ENCODE results near the gene MAP2K1. TPM values are rescaled to one million over a fixed set of nuclear protein-coding genes. Genes with fewer than 3 reads are reported as not detected.

MAP2K1 gene
- total RNA-seq, 1 donor from 2014 or later = 84.3 TPM

- TF ChIP-seq CTCF (conservative IDR thresholded peaks at IDR 0.05; ENCODE audit: low read depth, low read length) = no peak
- no peak for DNase-seq (ENCODE audit: low read depth)
Measured at GRCh38 chr15:66486887-66487286, 100.2 kb downstream of the MAP2K1 start.

GRCh38 chr15:66488525-66488924 is 101.8 kb downstream of the MAP2K1 start:
- H3K4me3 ChIP-seq (ENCODE audit: low read depth, low read length) = no peak overlapping the region
- DNase-seq (ENCODE audit: low read depth) = no peak
- no peak for TF ChIP-seq CTCF (conservative IDR thresholded peaks at IDR 0.05; ENCODE audit: low read depth, low read length)

More at GRCh38 chr15:66486887-66487286, 100.2 kb downstream of the MAP2K1 start:
- H3K4me3 ChIP-seq (ENCODE audit: low read depth, low read length) = no peak overlapping the region

GRCh38 chr15:66489179-66489791 is 102.6 kb downstream of the MAP2K1 start:
- no peak for TF ChIP-seq CTCF (conservative IDR thresholded peaks at IDR 0.05; ENCODE audit: low read depth, low read length)
- no peak overlapping the region for H3K4me3 ChIP-seq (ENCODE audit: low read depth, low read length)
- no peak for DNase-seq (ENCODE audit: low read depth)

GRCh38 chr15:66491846-66492245 is 105.1 kb downstream of the MAP2K1 start:
- no peak for DNase-seq (ENCODE audit: low read depth)
- no peak overlapping the region for H3K4me3 ChIP-seq (ENCODE audit: low read depth, low read length)
- no peak for TF ChIP-seq CTCF (conservative IDR thresholded peaks at IDR 0.05; ENCODE audit: low read depth, low read length)

GRCh38 chr15:66494262-66494661 is 107.5 kb downstream of the MAP2K1 start:
- no peak for DNase-seq (ENCODE audit: low read depth)
- H3K4me3 ChIP-seq (ENCODE audit: low read depth, low read length) = no peak overlapping the region
- TF ChIP-seq CTCF (conservative IDR thresholded peaks at IDR 0.05; ENCODE audit: low read depth, low read length) = no peak

- no peak for TF ChIP-seq CTCF (conservative IDR thresholded peaks at IDR 0.05; ENCODE audit: low read depth, low read length)
- DNase-seq (ENCODE audit: low read depth) = no peak
- H3K4me3 ChIP-seq (ENCODE audit: low read depth, low read length) = peak overlapping the region; percentile 71
Measured at GRCh38 chr15:66496951-66497501, 110.3 kb downstream of the MAP2K1 start.

Measured in epithelial cell of proximal tubule (primary cell).